ENCODE data around the gene ZNF70.

Gene ZNF70

DNA sequence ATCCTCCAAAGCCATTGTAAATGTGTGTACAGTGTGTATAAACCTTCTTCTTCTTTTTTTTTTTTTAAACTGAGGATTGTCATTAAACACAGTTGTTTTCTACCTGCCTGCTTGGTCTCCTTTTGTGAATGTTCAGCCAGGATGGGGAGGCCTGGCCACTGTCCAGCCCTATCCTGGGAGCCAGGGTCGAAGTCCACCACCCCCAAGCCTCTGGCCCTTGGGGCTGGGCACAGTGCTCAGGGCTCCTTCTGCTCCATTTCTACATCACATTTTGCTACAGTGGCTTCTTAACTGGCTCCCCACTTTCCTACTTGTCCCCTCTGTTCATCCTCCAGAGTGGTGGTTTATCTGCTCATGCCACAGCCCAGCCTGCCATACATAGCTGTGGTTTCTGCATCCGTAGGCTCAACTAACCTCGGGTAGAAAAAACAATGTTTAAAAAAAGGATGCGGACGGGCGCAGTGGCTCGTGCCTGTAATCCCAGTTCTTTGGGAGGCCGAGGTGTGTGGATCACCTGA is 33.4 kb upstream of the ZNF70 start:
- no peak for DNase-seq (ENCODE audit: low read depth, low spot score)
- no peak overlapping the region for H3K4me3 ChIP-seq (ENCODE audit: low read depth, low read length)
- POLR2A ChIA-PET, result interaction anchor here (0.5 kb wide), 1 partner anchor 73 kb away, joined by 4 read pairs; the partner anchor contains the start of gene SLC2A11
- CTCF ChIA-PET, result interaction anchor here (0.6 to 3.6 kb wide), 3 partner anchors 13 to 65 kb away, joined by 3 to 14 read pairs (median 10); partner anchors contain the start of gene CHCHD10
- TF ChIP-seq, protein P1, sequence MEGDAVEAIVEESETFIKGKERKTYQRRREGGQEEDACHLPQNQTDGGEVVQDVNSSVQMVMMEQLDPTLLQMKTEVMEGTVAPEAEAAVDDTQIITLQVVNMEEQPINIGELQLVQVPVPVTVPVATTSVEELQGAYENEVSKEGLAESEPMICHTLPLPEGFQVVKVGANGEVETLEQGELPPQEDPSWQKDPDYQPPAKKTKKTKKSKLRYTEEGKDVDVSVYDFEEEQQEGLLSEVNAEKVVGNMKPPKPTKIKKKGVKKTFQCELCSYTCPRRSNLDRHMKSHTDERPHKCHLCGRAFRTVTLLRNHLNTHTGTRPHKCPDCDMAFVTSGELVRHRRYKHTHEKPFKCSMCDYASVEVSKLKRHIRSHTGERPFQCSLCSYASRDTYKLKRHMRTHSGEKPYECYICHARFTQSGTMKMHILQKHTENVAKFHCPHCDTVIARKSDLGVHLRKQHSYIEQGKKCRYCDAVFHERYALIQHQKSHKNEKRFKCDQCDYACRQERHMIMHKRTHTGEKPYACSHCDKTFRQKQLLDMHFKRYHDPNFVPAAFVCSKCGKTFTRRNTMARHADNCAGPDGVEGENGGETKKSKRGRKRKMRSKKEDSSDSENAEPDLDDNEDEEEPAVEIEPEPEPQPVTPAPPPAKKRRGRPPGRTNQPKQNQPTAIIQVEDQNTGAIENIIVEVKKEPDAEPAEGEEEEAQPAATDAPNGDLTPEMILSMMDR (IDR thresholded peaks at IDR 0.05; ENCODE audit: insufficient read depth, low read length, missing control alignments), result no peak

DNA sequence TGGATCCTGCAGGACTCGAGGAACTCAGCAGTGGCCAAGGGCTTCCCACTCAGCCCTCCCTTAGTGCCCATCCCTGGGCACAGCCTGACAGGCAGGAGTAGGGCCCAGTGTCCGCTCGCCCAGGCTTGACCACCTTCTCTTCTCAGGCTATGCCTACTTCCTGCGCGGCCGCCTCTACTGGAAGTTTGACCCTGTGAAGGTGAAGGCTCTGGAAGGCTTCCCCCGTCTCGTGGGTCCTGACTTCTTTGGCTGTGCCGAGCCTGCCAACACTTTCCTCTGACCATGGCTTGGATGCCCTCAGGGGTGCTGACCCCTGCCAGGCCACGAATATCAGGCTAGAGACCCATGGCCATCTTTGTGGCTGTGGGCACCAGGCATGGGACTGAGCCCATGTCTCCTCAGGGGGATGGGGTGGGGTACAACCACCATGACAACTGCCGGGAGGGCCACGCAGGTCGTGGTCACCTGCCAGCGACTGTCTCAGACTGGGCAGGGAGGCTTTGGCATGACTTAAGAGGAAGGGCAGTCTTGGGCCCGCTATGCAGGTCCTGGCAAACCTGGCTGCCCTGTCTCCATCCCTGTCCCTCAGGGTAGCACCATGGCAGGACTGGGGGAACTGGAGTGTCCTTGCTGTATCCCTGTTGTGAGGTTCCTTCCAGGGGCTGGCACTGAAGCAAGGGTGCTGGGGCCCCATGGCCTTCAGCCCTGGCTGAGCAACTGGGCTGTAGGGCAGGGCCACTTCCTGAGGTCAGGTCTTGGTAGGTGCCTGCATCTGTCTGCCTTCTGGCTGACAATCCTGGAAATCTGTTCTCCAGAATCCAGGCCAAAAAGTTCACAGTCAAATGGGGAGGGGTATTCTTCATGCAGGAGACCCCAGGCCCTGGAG is 32.6 kb upstream of the ZNF70 start:
- TF ChIP-seq, protein P1 (IDR thresholded peaks at IDR 0.05; ENCODE audit: insufficient read depth, low read length, missing control alignments), result no peak
- no peak overlapping the region for H3K4me3 ChIP-seq (ENCODE audit: low read depth, low read length)
- ChIA-PET POLR2A (no interaction called here), CTCF (interaction anchor here (0.8 to 3.6 kb wide), 4 partner anchors 14 to 68 kb away, joined by 3 to 14 read pairs (median 11); no protein-coding TSS in a partner anchor)
- DNase-seq (ENCODE audit: low read depth, low spot score), result no peak

DNA sequence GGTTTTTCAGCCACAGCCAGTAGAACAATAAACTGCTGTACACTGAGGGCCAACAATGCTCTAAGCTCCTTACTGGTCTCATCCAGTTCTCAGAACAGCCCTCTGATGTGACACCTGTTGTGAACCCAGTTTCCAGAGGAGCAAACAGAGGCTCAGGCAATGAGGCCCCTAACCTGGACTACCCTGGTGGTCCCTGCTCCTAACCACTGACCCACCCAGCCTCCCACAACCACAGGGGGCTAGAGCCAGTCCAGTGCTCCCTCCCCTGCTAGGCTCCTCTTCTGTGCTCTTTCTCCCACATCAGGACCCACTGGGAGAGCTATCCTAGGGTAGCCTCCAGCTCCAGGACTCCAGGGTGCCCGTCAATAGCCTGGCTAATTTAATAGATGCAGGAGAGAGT is 31.8 kb upstream of the ZNF70 start:
- H3K4me3 ChIP-seq (ENCODE audit: low read depth, low read length), result no peak overlapping the region
- POLR2A ChIA-PET, result no interaction called here
- no peak for DNase-seq (ENCODE audit: low read depth, low spot score)
- CTCF ChIA-PET, result interaction anchor here (0.8 to 2.5 kb wide), 4 partner anchors 13 to 69 kb away, joined by 3 to 11 read pairs (median 8); no protein-coding TSS in a partner anchor
- TF ChIP-seq, protein P1 (IDR thresholded peaks at IDR 0.05; ENCODE audit: insufficient read depth, low read length, missing control alignments), result no peak

DNA sequence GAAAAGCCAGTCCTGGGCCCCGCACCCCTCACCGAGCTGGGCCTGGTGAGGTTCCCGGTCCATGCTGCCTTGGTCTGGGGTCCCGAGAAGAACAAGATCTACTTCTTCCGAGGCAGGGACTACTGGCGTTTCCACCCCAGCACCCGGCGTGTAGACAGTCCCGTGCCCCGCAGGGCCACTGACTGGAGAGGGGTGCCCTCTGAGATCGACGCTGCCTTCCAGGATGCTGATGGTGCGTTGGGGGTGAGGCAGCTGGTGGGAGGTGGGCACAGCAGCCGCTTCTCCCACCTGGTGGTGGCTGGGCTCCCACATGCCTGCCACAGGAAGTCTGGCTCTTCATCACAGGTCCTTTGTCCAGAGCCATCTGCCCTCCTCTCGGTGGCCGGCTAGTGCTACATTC is 31.3 kb upstream of the ZNF70 start:
- CTCF ChIA-PET, result interaction anchor here (0.8 to 2.5 kb wide), 4 partner anchors 13 to 69 kb away, joined by 3 to 11 read pairs (median 8); no protein-coding TSS in a partner anchor
- H3K4me3 ChIP-seq (ENCODE audit: low read depth, low read length), result no peak overlapping the region
- TF ChIP-seq, protein P1 (IDR thresholded peaks at IDR 0.05; ENCODE audit: insufficient read depth, low read length, missing control alignments), result no peak
- DNase-seq (ENCODE audit: low read depth, low spot score), result no peak
- POLR2A ChIA-PET, result no interaction called here

DNA sequence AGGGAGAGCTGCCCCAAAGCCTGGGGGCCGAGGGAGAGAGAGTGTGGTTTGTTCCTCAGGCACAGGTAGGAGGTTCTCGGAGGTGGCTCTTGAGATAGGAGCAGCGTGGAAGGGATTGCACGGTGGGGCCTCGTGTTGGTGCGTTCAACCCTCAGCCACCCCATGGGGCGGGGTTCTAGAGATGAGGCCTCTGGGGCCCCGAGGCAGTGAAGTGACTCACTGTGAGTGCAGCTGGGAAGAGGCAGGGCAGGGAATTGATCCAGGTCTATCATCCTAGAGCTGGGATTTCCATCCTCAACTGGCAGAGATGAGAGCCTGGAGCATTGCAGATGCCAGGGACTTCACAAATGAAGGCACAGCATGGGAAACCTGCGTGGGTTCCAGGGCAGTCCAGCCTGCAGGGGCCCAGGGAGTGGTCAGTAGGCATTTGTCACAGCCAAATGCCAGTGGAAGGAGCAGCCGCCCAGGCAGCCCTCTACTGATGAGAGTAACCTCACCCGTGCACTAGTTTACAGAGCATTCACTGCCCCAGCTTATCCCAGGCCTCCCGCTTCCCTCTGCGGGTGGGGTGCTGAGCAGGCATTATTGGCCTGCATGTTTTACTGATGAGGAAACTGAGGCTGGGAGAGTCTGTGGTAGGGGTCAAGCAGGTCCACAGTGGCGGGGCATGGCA is 30.7 kb upstream of the ZNF70 start:
- H3K4me3 ChIP-seq (ENCODE audit: low read depth, low read length), result no peak overlapping the region
- TF ChIP-seq, protein P1 (IDR thresholded peaks at IDR 0.05; ENCODE audit: insufficient read depth, low read length, missing control alignments), result no peak
- CTCF ChIA-PET, result interaction anchor here (1.8 to 2.5 kb wide), 3 partner anchors 12 to 68 kb away, joined by 5 to 11 read pairs (median 11); no protein-coding TSS in a partner anchor
- POLR2A ChIA-PET, result interaction anchor here (1.0 kb wide), 1 partner anchor 9 kb away, joined by 3 read pairs; the partner anchor contains the start of gene MMP11
- DNase-seq (ENCODE audit: low read depth, low spot score), result no peak

All from AG04449 (cell line).